ENCODE measurements around the gene EIF4G3.
"Not testable (repeated sequence)": the region's sequence is repeated elsewhere in the genome, so short reads cannot be mapped to it uniquely, and the experiment has no call there.

The EIF4G3 gene

GRCh38 chr1:20931930-20932436 is 244.7 kb downstream of the EIF4G3 start:
- peak; percentile 9 for DNase-seq

GRCh38 chr1:20930427-20930826 is 246.3 kb downstream of the EIF4G3 start:
- no peak for DNase-seq

GRCh38 chr1:20928146-20928545 is 248.6 kb downstream of the EIF4G3 start:
- no peak for DNase-seq

GRCh38 chr1:20921285-20921684 is 255.4 kb downstream of the EIF4G3 start:
- no peak for DNase-seq

GRCh38 chr1:20913242-20913641 is 263.5 kb downstream of the EIF4G3 start:
- DNase-seq = no peak

GRCh38 chr1:20907526-20907925 is 269.2 kb downstream of the EIF4G3 start:
- not testable (repeated sequence) for DNase-seq

GRCh38 chr1:20903437-20903836 is 273.3 kb downstream of the EIF4G3 start:
- DNase-seq = no peak

- DNase-seq = no peak
Measured at GRCh38 chr1:20900056-20900455, 276.6 kb downstream of the EIF4G3 start.

- no peak for DNase-seq
Measured at GRCh38 chr1:20899154-20899972, 277.3 kb downstream of the EIF4G3 start.

- no peak for DNase-seq
Measured at GRCh38 chr1:20896826-20897225, 279.9 kb downstream of the EIF4G3 start.

- no peak for DNase-seq
Measured at GRCh38 chr1:20893931-20894330, 282.8 kb downstream of the EIF4G3 start.

- DNase-seq = no peak
Measured at GRCh38 chr1:20891091-20891490, 285.6 kb downstream of the EIF4G3 start.

- DNase-seq = no peak
Measured at GRCh38 chr1:20887246-20887645, 289.5 kb downstream of the EIF4G3 start.

GRCh38 chr1:20885121-20885520 is 291.6 kb downstream of the EIF4G3 start:
- DNase-seq = no peak

GRCh38 chr1:20884513-20884912 is 292.2 kb downstream of the EIF4G3 start:
- no peak for DNase-seq

GRCh38 chr1:20883766-20884165 is 292.9 kb downstream of the EIF4G3 start:
- no peak for DNase-seq

- no peak for DNase-seq
Measured at GRCh38 chr1:20882837-20883236, 293.9 kb downstream of the EIF4G3 start.

- no peak for DNase-seq
Measured at GRCh38 chr1:20878799-20879198, 297.9 kb downstream of the EIF4G3 start.

- DNase-seq = no peak
Measured at GRCh38 chr1:20875198-20875973, 301.3 kb downstream of the EIF4G3 start.

- DNase-seq = no peak
Measured at GRCh38 chr1:20873311-20873710, 303.4 kb downstream of the EIF4G3 start.

- DNase-seq = no peak
Measured at GRCh38 chr1:20871419-20871818, 305.3 kb downstream of the EIF4G3 start.

- no peak for DNase-seq
Measured at GRCh38 chr1:20870718-20871117, 306.0 kb downstream of the EIF4G3 start.

- no peak for DNase-seq
Measured at GRCh38 chr1:20868263-20868662, 308.4 kb downstream of the EIF4G3 start.

GRCh38 chr1:20867847-20868246 is 308.9 kb downstream of the EIF4G3 start:
- DNase-seq = no peak

Data from stimulated activated CD4-positive, alpha-beta T cell treated with anti-CD3 and anti-CD28 coated beads, Interleukin-2, amount 100 ng/mL, for 48 hours (primary cell).